A549 (cell line): ENCODE measurements around the gene KRT84.

Experiments
- CTCF ChIP-seq: fragments of >200 bp; sonication (Bioruptor Twin); formaldehyde crosslinking; IDR thresholded peaks from 3 replicates; pipeline ENCODE4 v1.5.1; 2016
- EP300 ChIP-seq, 2 experiments: fragments of >200 bp; sonication (Bioruptor Twin); formaldehyde crosslinking; IDR thresholded peaks; 2 replicates in 1 of 2; 3 replicates in 1 of 2; pipeline ENCODE4 v1.6.1; 2016 to 2017
- ESRRA ChIP-seq: fragments of 150-350 bp; IDR thresholded peaks from 2 replicates; pipeline ENCODE4 v1.6.1; 2014; ENCODE audit warnings: mild to moderate bottlenecking, low read length, borderline replicate concordance
- FOSB ChIP-seq: fragments of 250-450 bp; sonication (Bioruptor Pico); IDR thresholded peaks from 2 replicates; pipeline ENCODE4 v1.5.0; 2020; ENCODE audit warnings: mild to moderate bottlenecking, moderate library complexity
- MYC ChIP-seq: IDR thresholded peaks from 2 replicates; pipeline ENCODE4 v1.6.1; 2012; ENCODE audit warnings: mild to moderate bottlenecking, inconsistent platforms, low read length, improper control_type of control experiment, borderline replicate concordance
- POLR2A ChIP-seq: IDR thresholded peaks from 2 replicates; pipeline ENCODE4 v1.6.1; 2012; ENCODE audit warnings: mild to moderate bottlenecking, low read length
- RAD21 ChIP-seq, 2 experiments: fragments of >200 bp in 1 of 2; sonication (Bioruptor Twin) in 1 of 2; formaldehyde crosslinking in 1 of 2; IDR thresholded peaks in 1 of 2; conservative IDR thresholded peaks in 1 of 2; 2 replicates in 1 of 2; 3 replicates in 1 of 2; pipeline ENCODE4 v1.6.1; 2012 to 2018; ENCODE audit warnings: inconsistent platforms in 1 of 2
- RFX5 ChIP-seq: fragments of 450-650 bp; IDR thresholded peaks from 2 replicates; pipeline ENCODE4 v1.7.1; 2014; ENCODE audit warnings: antibody characterized with exemption, mild to moderate bottlenecking, moderate library complexity
- SREBF2 ChIP-seq: fragments of 450-650 bp; IDR thresholded peaks from 2 replicates; pipeline ENCODE4 v1.6.1; 2014; ENCODE audit warnings: mild to moderate bottlenecking, moderate library complexity

GRCh38 chr12:52411815-52412214 lies 26.4 kb upstream of the KRT84 start:
- TF ChIP-seq CTCF (no peak), EP300 (IDR thresholded peaks at IDR 0.05) (no peak), FOSB (CRISPR knock-in tag) (no peak), RAD21 (conservative IDR thresholded peaks at IDR 0.05 in 1 of 2, IDR thresholded peaks at IDR 0.05 in 1 of 2) (no peak), ESRRA (no peak), POLR2A (no peak), MYC (no peak), SREBF2 (no peak), RFX5 (no peak)
